Keratinocyte (primary cell): ENCODE data around the gene KANK2.

Source experiments
- EZH2 ChIP-seq: IDR thresholded peaks from one replicate; pipeline ENCODE4 v1.6.1; 2012; ENCODE audit warnings: inconsistent platforms, mild to moderate bottlenecking, low read length, moderate library complexity
- TF ChIP-seq, protein P1 (sequence below), 3 experiments: IDR thresholded peaks in 1 of 3; conservative IDR thresholded peaks in 1 of 3; optimal IDR thresholded peaks in 1 of 3; 2 replicates in 2 of 3; 3 replicates in 1 of 3; pipeline versions ENCODE3 to v1.5.1; 2011; ENCODE audit warnings: low read length in 3 of 3, mild to moderate bottlenecking in 3 of 3, moderate library complexity in 2 of 3, control low read depth in 1 of 3, inconsistent platforms in 1 of 3; ENCODE audit not compliant: insufficient read depth in 2 of 3; ENCODE audit errors: extremely low read depth in 1 of 3

GRCh38 chr19:11179716-11180297 is 17.5 kb downstream of the KANK2 start:
- TF ChIP-seq, protein P1, sequence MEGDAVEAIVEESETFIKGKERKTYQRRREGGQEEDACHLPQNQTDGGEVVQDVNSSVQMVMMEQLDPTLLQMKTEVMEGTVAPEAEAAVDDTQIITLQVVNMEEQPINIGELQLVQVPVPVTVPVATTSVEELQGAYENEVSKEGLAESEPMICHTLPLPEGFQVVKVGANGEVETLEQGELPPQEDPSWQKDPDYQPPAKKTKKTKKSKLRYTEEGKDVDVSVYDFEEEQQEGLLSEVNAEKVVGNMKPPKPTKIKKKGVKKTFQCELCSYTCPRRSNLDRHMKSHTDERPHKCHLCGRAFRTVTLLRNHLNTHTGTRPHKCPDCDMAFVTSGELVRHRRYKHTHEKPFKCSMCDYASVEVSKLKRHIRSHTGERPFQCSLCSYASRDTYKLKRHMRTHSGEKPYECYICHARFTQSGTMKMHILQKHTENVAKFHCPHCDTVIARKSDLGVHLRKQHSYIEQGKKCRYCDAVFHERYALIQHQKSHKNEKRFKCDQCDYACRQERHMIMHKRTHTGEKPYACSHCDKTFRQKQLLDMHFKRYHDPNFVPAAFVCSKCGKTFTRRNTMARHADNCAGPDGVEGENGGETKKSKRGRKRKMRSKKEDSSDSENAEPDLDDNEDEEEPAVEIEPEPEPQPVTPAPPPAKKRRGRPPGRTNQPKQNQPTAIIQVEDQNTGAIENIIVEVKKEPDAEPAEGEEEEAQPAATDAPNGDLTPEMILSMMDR (optimal IDR thresholded peaks at IDR 0.05 in 1 of 3, IDR thresholded peaks at IDR 0.05 in 1 of 3, conservative IDR thresholded peaks at IDR 0.05 in 1 of 3; ENCODE audit: extremely low read depth in 1 of 3, insufficient read depth in 2 of 3, low read length in 3 of 3) = no peak
- TF ChIP-seq EZH2 = no peak
